Neural progenitor cell (in vitro differentiated cells): Measurements from ENCODE around the gene RELL2. TPM values are rescaled to one million over a fixed set of nuclear protein-coding genes. Genes with fewer than 3 reads are reported as not detected.

Experiments used
- DNase-seq: peaks from one replicate; pipeline ENCODE4 v3.0.0-alpha.2; 2016; ENCODE audit warnings: low spot score
- H2AFZ ChIP-seq: fragments of 200-600 bp; sonication (generic); replicated peaks from 2 replicates; pipeline ENCODE4 v1.6.1; 2016; ENCODE audit warnings: antibody characterized with exemption
- H3F3A ChIP-seq: fragments of 200-600 bp; sonication (generic); 2 replicates; pipeline ENCODE4 v1.6.1; 2016; ENCODE audit warnings: antibody characterized with exemption, low read depth
- H3K27ac ChIP-seq: fragments of 200-600 bp; sonication (generic); 2 replicates; pipeline ENCODE4 v1.5.1; 2016; ENCODE audit warnings: mild to moderate bottlenecking
- H3K27me3 ChIP-seq: fragments of 200-600 bp; sonication (generic); 2 replicates; pipeline ENCODE4 v1.6.1; 2016; ENCODE audit warnings: mild to moderate bottlenecking, moderate library complexity
- H3K36me3 ChIP-seq: fragments of 200-600 bp; sonication (generic); 2 replicates; pipeline ENCODE4 v1.5.1; 2016
- H3K4me1 ChIP-seq: fragments of 200-600 bp; sonication (generic); 2 replicates; pipeline ENCODE4 v1.6.1; 2016; ENCODE audit warnings: mixed run types
- H3K4me2 ChIP-seq: fragments of 200-600 bp; sonication (generic); 2 replicates; pipeline ENCODE4 v1.6.1; 2016
- H3K4me3 ChIP-seq: fragments of 200-600 bp; sonication (generic); 2 replicates; pipeline ENCODE4 v1.5.1; 2016
- H3K79me2 ChIP-seq: fragments of 200-600 bp; sonication (generic); 2 replicates; pipeline ENCODE4 v1.6.1; 2016; ENCODE audit warnings: low read depth
- H3K9ac ChIP-seq: fragments of 200-600 bp; sonication (generic); 2 replicates; pipeline ENCODE4 v1.6.1; 2016
- H3K9me3 ChIP-seq: fragments of 200-600 bp; sonication (generic); 2 replicates; pipeline ENCODE4 v1.5.1; 2016; ENCODE audit warnings: low read depth
- H4K20me1 ChIP-seq: fragments of 200-600 bp; sonication (generic); 2 replicates; pipeline ENCODE4 v1.6.1; 2016; ENCODE audit warnings: low read depth
- H3K27ac Mint-ChIP-seq: 3 replicates; pipeline ENCODE4 v1.8.0; 2021; ENCODE audit warnings: mixed read lengths
- H3K27me3 Mint-ChIP-seq: 2 replicates; pipeline ENCODE4 v1.8.0; 2022; ENCODE audit warnings: low read depth, mild to moderate bottlenecking, inconsistent platforms, moderate library complexity, mixed read lengths; ENCODE audit not compliant: insufficient read depth
- H3K36me3 Mint-ChIP-seq: 3 replicates; pipeline ENCODE4 v1.8.0; 2021; ENCODE audit warnings: mixed read lengths
- H3K4me1 Mint-ChIP-seq: 3 replicates; pipeline ENCODE4 v1.8.0; 2021; ENCODE audit warnings: mixed read lengths
- H3K4me3 Mint-ChIP-seq: 3 replicates; pipeline ENCODE4 v1.8.0; 2021; ENCODE audit warnings: mild to moderate bottlenecking, moderate library complexity, mixed read lengths
- H3K9me3 Mint-ChIP-seq: 3 replicates; pipeline ENCODE4 v1.8.0; 2020; ENCODE audit warnings: mixed read lengths
- CTCF ChIP-seq: fragments of 200-600 bp; sonication (generic); IDR thresholded peaks from 2 replicates; pipeline ENCODE4 v1.5.1; 2017; ENCODE audit warnings: antibody characterized with exemption, mild to moderate bottlenecking
- EZH2 ChIP-seq: fragments of 200-600 bp; sonication (generic); IDR thresholded peaks from 2 replicates; pipeline ENCODE4 v1.6.1; 2017; ENCODE audit warnings: antibody characterized with exemption, mild to moderate bottlenecking, moderate library complexity
- EZH2phosphoT487 ChIP-seq: fragments of 200-600 bp; sonication (generic); IDR thresholded peaks from 2 replicates; pipeline ENCODE4 v1.6.1; 2017; ENCODE audit warnings: antibody characterized with exemption
- total RNA-seq: library from RNA; depleted of rRNA; stranded (reverse); fragments of >200 nt; gene quantifications from 2 replicates; pipeline ENCODE4 v1.2.3, GENCODE V29; 2015; ENCODE audit warnings: low replicate concordance

Gene RELL2
- total RNA-seq, 1 donor from 2014 or later: 0.30 TPM

GRCh38 chr5:141603923-141604717 lies 32.7 kb upstream of the RELL2 start:
- Histone ChIP-seq H3K27me3 (no peaks in the 10 kb centered on the region), H3K27ac (no peak overlapping the region), H3K9me3 (no peaks in the 10 kb centered on the region), H3K4me3 (no peak overlapping the region), H3K9ac (no peak overlapping the region), H3F3A (no peaks in the 10 kb centered on the region), H3K4me2 (no peak overlapping the region), H4K20me1 (peaks cover 34% of the 10 kb centered on the region), H3K79me2 (peaks cover 93% of the 10 kb centered on the region), H3K36me3 (no peaks in the 10 kb centered on the region), H2AFZ (no peak overlapping the region), H3K4me1 (peaks cover 4% of the 10 kb centered on the region)
- Mint-ChIP-seq H3K36me3 (no peaks in the 10 kb centered on the region), H3K4me1 (peaks cover 7% of the 10 kb centered on the region), H3K27me3 (no peaks in the 10 kb centered on the region), H3K9me3 (no peaks in the 10 kb centered on the region), H3K4me3 (no peak overlapping the region), H3K27ac (no peak overlapping the region)
- peak; percentile 17 for DNase-seq
- TF ChIP-seq EZH2: no peak
- no peak for TF ChIP-seq CTCF
- TF ChIP-seq EZH2phosphoT487: no peak

GRCh38 chr5:141605523-141606277 lies 31.1 kb upstream of the RELL2 start:
- Histone ChIP-seq H3K36me3 (no peaks in the 10 kb centered on the region), H3K4me2 (no peak overlapping the region), H3K9me3 (no peaks in the 10 kb centered on the region), H3K4me3 (no peak overlapping the region), H4K20me1 (peaks cover 26% of the 10 kb centered on the region), H3F3A (no peaks in the 10 kb centered on the region), H3K79me2 (peaks cover 95% of the 10 kb centered on the region), H3K9ac (no peak overlapping the region), H3K27me3 (no peaks in the 10 kb centered on the region), H3K27ac (no peak overlapping the region), H2AFZ (no peak overlapping the region), H3K4me1 (peaks cover 4% of the 10 kb centered on the region)
- Mint-ChIP-seq H3K4me3 (no peak overlapping the region), H3K27me3 (no peaks in the 10 kb centered on the region), H3K4me1 (peaks cover 7% of the 10 kb centered on the region), H3K27ac (no peak overlapping the region), H3K9me3 (no peaks in the 10 kb centered on the region), H3K36me3 (peaks cover 2% of the 10 kb centered on the region)
- no peak for DNase-seq
- TF ChIP-seq CTCF (no peak), EZH2phosphoT487 (no peak), EZH2 (no peak)

- H3K36me3 Mint-ChIP-seq: peaks cover 2% of the 10 kb centered on the region
Measured at GRCh38 chr5:141608046-141608445, 28.8 kb upstream of the RELL2 start.

More at GRCh38 chr5:141608046-141608445, 28.8 kb upstream of the RELL2 start:
- no peak overlapping the region for H3K9ac ChIP-seq
- H3K27me3 Mint-ChIP-seq: no peaks in the 10 kb centered on the region
- H3K4me3 ChIP-seq: no peak overlapping the region
- H3K4me1 ChIP-seq: peaks cover 8% of the 10 kb centered on the region
- no peaks in the 10 kb centered on the region for H3K9me3 ChIP-seq
- no peak overlapping the region for H2AFZ ChIP-seq
- peaks cover 12% of the 10 kb centered on the region for H3F3A ChIP-seq
- no peak overlapping the region for H3K4me2 ChIP-seq
- no peaks in the 10 kb centered on the region for H3K27me3 ChIP-seq
- H3K27ac ChIP-seq: no peak overlapping the region
- peaks cover 98% of the 10 kb centered on the region for H3K79me2 ChIP-seq
- no peak for TF ChIP-seq EZH2phosphoT487
- TF ChIP-seq EZH2: no peak
- no peak for TF ChIP-seq CTCF
- no peak for DNase-seq
- H3K27ac Mint-ChIP-seq: no peak overlapping the region
- H3K36me3 ChIP-seq: no peaks in the 10 kb centered on the region
- no peak overlapping the region for H3K4me3 Mint-ChIP-seq
- peaks cover 16% of the 10 kb centered on the region for H4K20me1 ChIP-seq
- H3K4me1 Mint-ChIP-seq: peaks cover 10% of the 10 kb centered on the region
- H3K9me3 Mint-ChIP-seq: no peaks in the 10 kb centered on the region
